RWPE2 (cell line): Measurements from ENCODE around the gene IFI27.

Experiments used
- ATAC-seq: fragments of 200-7000 bp; cut with Tn5 transposase; 3 replicates; pipeline ENCODE4 v1.9.1; 2021; ENCODE audit warnings: low read depth
- DNase-seq: peaks from one replicate; pipeline ENCODE4 v3.0.0-alpha.2; 2020; ENCODE audit warnings: low spot score
- H3K27ac ChIP-seq: fragments of 450-650 bp; 2 replicates; pipeline ENCODE4 v1.5.1; 2017; ENCODE audit warnings: mild to moderate bottlenecking; ENCODE audit not compliant: poor library complexity, severe bottlenecking
- H3K27me3 ChIP-seq: fragments of 250-450 bp; sonication (Bioruptor Pico); 2 replicates; pipeline ENCODE4 v1.5.1; 2021; ENCODE audit warnings: mild to moderate bottlenecking, moderate library complexity; ENCODE audit not compliant: insufficient read depth, poor library complexity, severe bottlenecking
- H3K36me3 ChIP-seq: fragments of 250-450 bp; sonication (Bioruptor Pico); 2 replicates; pipeline ENCODE4 v1.5.1; 2020; ENCODE audit warnings: low read depth, mild to moderate bottlenecking, moderate library complexity
- H3K4me1 ChIP-seq: fragments of 250-450 bp; sonication (Bioruptor Pico); 2 replicates; pipeline ENCODE4 v1.5.1; 2021; ENCODE audit warnings: mild to moderate bottlenecking, moderate library complexity; ENCODE audit not compliant: insufficient read depth, poor library complexity, severe bottlenecking
- H3K4me3 ChIP-seq: fragments of 250-450 bp; sonication (Bioruptor Pico); 2 replicates; pipeline ENCODE4 v1.5.1; 2021; ENCODE audit warnings: mild to moderate bottlenecking, moderate library complexity; ENCODE audit not compliant: severe bottlenecking
- H3K9me3 ChIP-seq: fragments of 250-450 bp; sonication (Bioruptor Pico); 2 replicates; pipeline ENCODE4 v1.5.1; 2021; ENCODE audit warnings: mild to moderate bottlenecking, moderate library complexity; ENCODE audit not compliant: severe bottlenecking
- CTCF ChIP-seq: fragments of 450-650 bp; IDR thresholded peaks from one replicate; pipeline ENCODE4 v1.5.1; 2017; ENCODE audit warnings: mild to moderate bottlenecking, moderate library complexity; ENCODE audit not compliant: poor library complexity, severe bottlenecking

Gene IFI27

GRCh38 chr14:94100847-94101246 is 9.7 kb upstream of the IFI27 start:
- no peaks in the 10 kb centered on the region for H3K9me3 ChIP-seq
- no peak for TF ChIP-seq CTCF
- H3K27ac ChIP-seq, result no peak overlapping the region
- H3K4me3 ChIP-seq, result no peak overlapping the region
- no peaks in the 10 kb centered on the region for H3K27me3 ChIP-seq
- no peaks in the 10 kb centered on the region for H3K4me1 ChIP-seq
- H3K36me3 ChIP-seq, result peaks cover 7% of the 10 kb centered on the region; the same call in 1 of the 2 replicates
- DNase-seq (no peak), ATAC-seq (peak; percentile 81)

- no peaks in the 10 kb centered on the region for H3K27me3 ChIP-seq
- no peaks in the 10 kb centered on the region for H3K4me1 ChIP-seq
- H3K27ac ChIP-seq, result no peak overlapping the region
- H3K9me3 ChIP-seq, result no peaks in the 10 kb centered on the region
- DNase-seq, result no peak
- no peak for TF ChIP-seq CTCF
- no peak overlapping the region for H3K4me3 ChIP-seq
- peaks cover 6% of the 10 kb centered on the region; the same call in 1 of the 2 replicates for H3K36me3 ChIP-seq
- ATAC-seq, result no peak
These were observed 8.8 kb upstream of the IFI27 start for GRCh38 chr14:94101748-94102147.

- Histone ChIP-seq H3K9me3 (no peaks in the 10 kb centered on the region), H3K4me3 (no peak overlapping the region), H3K27me3 (no peaks in the 10 kb centered on the region), H3K36me3 (no peaks in the 10 kb centered on the region), H3K27ac (no peak overlapping the region), H3K4me1 (no peaks in the 10 kb centered on the region)
- DNase-seq, result no peak
- TF ChIP-seq CTCF, result no peak
- ATAC-seq, result no peak
These were observed 7.6 kb upstream of the IFI27 start for GRCh38 chr14:94102768-94103482.

GRCh38 chr14:94103554-94104150 is 6.9 kb upstream of the IFI27 start:
- H3K9me3 ChIP-seq, result no peaks in the 10 kb centered on the region
- no peak for TF ChIP-seq CTCF
- DNase-seq (no peak), ATAC-seq (no peak)
- no peaks in the 10 kb centered on the region for H3K36me3 ChIP-seq
- H3K4me1 ChIP-seq, result no peaks in the 10 kb centered on the region
- H3K27me3 ChIP-seq, result no peaks in the 10 kb centered on the region
- H3K4me3 ChIP-seq, result no peak overlapping the region
- H3K27ac ChIP-seq, result no peak overlapping the region

- ATAC-seq (no peak), DNase-seq (no peak)
- Histone ChIP-seq H3K27me3 (no peaks in the 10 kb centered on the region), H3K36me3 (no peaks in the 10 kb centered on the region), H3K4me3 (no peak overlapping the region), H3K9me3 (no peaks in the 10 kb centered on the region), H3K4me1 (no peaks in the 10 kb centered on the region), H3K27ac (no peak overlapping the region)
- TF ChIP-seq CTCF, result no peak
These were observed 5.8 kb upstream of the IFI27 start for GRCh38 chr14:94104731-94105130.
